Smooth muscle cell of the brain vasculature (primary cell): Measurements from ENCODE around the gene FOXN1.
"Not testable (repeated sequence)": the region's sequence is repeated elsewhere in the genome, so short reads cannot be mapped to it uniquely, and the experiment has no call there.

Experiments used
- DNase-seq: peaks from one replicate; pipeline ENCODE4 v3.0.0-alpha.2; 2012; ENCODE audit warnings: low read depth, low spot score

Gene FOXN1

DNA sequence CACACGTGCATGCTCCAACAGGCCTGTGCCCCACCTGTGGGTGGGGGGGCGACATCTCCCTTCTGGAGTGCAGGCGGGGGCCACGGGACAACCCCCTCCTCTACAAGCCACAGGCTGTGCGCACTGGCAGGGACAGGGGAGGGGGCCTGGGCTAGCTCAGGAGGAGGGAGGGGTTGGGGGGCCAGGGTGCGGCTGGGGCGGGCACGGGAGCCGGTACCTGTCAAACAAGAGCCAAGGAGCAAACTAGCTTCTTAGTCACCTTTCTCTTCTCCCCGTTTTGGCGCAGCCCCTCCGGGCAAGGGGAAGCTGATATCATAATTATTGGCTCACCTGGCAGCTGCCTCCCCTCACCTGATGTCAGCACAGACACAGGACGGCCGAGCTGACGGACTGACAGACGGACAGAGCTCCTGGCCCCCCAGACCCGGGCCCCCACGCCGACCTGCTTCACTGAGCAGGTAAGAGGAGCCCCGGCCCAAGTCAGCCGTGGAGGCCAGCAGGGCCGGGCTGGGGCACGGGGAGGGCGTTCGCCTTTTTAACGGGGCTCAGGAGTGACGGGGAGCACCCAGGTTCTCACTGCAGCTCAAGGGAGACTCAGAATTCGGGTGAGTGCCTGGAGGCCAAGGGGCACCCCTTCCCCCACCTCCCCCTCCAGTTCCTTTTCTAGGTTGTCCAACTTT is at the start of gene FOXN1:
Gene FOXN1 (plus strand): TSS at position 363 of the 680 bp plus-strand sequence. CDS start 17,622 bp downstream, outside the sequence.
- no peak for DNase-seq

GRCh38 chr17:28457890-28458289 is 48.3 kb upstream of the FOXN1 start:
- DNase-seq = no peak

DNA sequence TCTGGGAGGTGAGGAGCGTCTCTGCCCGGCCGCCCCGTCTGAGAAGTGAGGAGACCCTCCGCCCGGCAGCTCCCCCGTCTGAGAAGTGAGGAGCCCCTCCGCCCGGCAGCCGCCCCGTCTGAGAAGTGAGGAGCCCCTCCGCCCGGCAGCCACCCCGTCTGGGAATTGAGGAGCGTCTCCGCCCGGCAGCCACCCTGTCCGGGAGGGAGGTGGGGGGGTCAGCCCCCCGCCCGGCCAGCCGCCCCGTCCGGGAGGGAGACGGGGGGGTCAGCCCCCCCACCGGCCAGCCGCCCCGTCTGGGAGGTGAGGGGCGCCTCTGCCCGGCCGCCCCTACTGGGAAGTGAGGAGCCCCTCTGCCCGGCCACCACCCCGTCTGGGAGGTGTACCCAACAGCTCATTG is 47.3 kb upstream of the FOXN1 start:
- DNase-seq = not testable (repeated sequence)

GRCh38 chr17:28460901-28461300 is 45.2 kb upstream of the FOXN1 start:
- DNase-seq = no peak

DNA sequence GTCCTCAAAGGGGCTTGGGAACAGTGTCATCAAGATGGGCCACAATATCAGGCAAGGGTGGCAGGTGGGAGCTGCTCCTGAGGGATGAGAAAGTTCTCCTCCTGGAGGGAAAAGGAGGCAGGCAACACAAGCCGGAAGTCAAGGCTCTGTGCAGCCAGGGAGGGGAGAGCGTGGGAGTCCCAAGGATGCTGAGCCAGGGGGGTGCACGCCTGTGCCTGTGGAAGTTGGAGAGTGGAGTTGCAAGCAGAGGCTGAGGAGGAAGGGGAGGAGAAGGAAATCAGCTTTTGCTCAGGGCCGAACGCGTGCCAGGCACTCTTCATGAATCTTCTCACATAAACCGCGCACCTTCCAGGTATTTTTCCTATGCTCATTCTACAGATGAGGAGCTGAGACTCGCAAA is 40.1 kb upstream of the FOXN1 start:
- DNase-seq = no peak

- no peak for DNase-seq
Measured at GRCh38 chr17:28466521-28467048, 39.6 kb upstream of the FOXN1 start.

GRCh38 chr17:28467456-28468025 is 38.6 kb upstream of the FOXN1 start:
- no peak for DNase-seq

DNA sequence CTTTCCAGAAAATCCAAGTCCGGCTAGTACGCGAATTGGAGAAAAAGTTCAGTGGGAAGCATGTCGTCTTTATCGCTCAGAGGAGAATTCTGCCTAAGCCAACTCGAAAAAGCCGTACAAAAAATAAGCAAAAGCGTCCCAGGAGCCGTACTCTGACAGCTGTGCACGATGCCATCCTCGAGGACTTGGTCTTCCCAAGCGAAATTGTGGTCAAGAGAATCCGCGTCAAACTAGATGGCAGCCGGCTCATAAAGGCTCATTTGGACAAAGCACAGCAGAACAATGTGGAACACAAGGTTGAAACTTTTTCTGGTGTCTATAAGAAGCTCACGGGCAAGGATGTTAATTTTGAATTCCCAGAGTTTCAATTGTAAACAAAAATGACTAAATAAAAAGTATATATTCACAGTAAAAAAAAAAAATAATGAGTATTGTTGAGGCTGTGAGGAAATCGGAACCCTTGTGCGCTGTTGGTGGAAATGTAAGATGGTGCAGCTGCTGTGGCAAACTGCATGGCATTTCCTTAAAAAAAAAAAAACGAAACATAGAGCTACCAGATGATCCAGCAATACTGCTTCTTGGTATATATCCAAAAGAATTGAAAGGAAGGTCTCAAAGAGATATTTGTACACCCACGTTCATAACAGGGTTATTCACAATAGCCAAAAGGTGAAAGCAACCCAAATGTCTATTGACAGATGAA is 38.0 kb upstream of the FOXN1 start:
- DNase-seq = not testable (repeated sequence)

DNA sequence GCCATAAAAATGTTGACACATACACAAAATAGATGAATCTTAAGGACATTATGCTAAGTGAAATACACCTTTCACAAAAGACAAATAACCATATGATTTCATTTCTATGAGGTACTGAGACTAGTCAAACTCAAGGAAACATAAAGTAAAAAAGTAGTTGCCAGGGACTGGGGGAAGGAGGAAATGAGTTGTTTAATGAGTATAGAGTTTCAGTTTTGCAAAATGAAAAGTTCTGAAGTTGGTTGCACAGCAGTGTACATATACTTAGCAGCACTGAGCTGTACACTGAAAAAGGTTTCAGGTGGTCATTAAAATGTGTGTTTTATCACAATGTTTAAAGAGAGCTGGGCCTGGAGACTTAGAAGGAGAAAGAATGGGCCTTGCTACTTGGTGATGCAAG is 37.4 kb upstream of the FOXN1 start:
- no peak for DNase-seq

DNA sequence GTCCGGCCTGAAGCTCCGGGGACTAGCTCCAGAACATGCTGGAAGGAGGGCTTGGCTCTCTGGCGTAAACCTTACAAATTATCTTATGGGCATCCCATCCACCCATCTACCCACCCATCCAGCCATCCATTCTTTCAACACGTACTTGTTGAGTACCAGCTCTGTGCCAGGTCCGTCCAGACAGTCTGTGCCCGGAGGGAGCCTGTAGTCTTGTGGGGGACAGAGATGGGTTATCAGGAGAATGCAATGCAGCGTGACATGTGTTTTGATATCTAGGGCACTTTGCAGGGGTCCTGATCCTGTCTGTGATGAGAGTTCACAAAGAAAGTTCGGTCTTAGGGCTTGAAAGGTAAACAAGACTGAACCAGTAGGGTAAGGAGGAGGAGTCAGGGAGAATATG is 36.8 kb upstream of the FOXN1 start:
- no peak for DNase-seq

DNA sequence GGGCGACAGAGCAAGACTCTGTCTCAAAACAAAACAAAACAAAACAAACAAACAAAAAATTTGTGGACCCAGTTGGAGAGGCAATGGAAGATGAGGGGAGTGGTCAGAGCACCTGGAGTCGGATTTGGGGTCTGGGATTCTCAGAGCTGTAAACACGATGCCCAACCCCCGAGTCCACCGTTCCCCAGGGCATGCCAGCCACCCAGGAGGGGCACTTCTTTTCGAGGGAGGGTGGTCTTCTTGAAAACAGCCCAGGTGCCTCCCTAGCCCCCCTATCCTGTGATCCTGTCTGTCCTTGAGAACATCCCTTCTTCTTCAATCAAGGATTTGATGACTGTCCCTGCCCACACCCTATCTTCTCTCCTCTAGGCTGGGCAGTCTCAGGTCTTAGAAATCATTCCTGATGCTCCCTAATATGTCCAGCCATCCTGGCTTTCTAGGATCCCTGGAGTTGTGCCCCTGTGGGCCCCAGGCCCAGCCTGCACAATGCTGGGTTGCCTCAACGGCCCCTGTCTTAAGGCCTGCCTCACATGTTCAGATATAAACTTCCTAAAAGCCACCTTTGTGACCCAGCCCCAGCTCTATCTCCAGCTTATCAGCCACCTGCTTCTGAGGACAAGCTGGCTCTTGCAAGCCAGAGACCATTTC is 35.8 kb upstream of the FOXN1 start:
- no peak for DNase-seq

- no peak for DNase-seq
Measured at GRCh38 chr17:28470914-28471366, 35.2 kb upstream of the FOXN1 start.

DNA sequence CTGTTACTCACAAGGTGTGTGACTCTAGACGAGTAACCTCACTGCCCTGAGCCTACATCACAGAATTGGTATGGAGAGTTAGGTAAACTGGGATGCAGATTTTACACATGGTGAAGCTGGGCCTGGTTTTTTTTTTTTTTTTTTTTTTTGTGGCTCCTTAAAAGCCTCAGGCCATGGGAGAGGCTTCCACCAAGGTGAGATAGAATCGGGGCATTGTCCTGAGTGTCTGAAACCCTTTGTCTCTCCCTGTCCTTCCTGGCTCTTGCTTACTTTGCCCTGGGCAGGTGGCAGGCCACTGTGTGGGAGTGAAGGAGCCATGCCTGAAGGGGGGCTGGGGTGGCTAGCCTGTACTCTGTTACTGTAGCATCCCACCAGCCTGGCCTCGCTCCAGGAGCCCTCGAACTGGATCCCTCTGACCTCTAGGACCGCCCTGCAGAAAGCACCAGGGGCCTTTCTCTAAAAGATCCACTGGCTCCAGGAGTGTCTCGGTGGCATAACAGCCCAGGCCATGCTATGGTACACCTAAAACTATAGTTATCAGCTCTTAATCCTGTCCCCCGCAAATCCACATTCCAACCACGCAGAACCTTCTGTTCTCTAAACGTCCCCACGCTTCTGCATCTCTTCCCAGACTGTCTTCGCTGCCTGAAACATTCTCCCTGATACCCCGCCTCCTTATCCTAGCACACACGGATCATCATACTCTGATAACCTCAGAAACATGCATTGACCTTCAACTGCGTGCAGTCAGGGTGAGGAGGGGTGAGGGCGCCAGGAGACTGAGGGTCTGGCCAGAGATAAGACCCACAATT is 34.4 kb upstream of the FOXN1 start:
- DNase-seq = no peak

DNA sequence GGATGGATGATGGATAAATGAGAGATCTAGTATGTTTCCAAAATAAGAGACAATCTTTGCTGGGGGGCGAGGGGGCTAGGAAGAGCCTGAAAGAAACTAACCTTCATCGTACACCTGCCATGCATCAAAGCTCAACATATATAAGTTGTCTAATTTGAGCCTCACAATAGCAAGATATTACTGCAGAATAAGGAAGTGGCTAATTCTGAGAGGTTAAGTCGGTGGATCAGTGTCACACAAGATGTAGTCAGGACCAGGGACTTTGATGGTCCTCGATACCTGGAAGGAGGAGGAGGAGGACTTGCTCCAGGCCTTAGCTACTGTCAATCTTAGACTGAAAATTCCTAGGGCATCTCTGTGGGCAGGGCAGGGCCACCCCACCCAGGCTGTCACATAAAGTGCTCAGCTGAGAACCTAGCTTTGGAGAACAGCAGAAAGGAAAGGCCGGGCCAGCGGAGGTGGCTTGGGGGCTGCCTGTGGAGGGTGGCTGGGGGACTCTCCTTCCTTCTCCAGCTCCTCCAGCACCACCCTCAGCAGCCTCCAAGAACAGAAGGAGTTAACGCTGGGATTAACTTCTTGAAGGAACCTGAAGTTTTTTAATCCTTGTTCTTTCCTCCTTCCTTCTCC is 33.2 kb upstream of the FOXN1 start:
- no peak for DNase-seq

DNA sequence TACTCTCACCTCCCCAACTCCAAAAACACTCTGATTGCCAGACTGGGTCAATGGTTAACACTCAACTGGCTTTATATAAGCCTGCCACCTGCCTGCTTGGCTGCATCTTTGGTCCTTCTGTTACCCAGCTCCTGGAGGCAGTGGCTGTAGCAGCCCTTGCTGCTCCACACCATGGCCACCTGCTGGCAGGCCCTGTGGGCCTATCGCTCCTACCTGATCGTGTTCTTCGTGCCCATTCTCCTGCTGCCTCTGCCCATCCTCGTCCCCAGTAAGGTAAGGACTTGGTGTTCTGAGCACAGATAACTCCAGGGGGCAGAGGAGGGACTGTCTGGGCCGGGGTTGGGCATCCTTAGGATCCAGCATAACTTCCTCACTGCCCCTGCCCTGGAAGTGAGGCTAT is 32.6 kb upstream of the FOXN1 start, which contains the start of gene SLC13A2:
Gene SLC13A2 (plus strand): TSS at position 103 of the 400 bp plus-strand sequence. CDS start 69 bp downstream, at position 172.
- no peak for DNase-seq

- no peak for DNase-seq
Measured at GRCh38 chr17:28474111-28474531, 32.0 kb upstream of the FOXN1 start.

DNA sequence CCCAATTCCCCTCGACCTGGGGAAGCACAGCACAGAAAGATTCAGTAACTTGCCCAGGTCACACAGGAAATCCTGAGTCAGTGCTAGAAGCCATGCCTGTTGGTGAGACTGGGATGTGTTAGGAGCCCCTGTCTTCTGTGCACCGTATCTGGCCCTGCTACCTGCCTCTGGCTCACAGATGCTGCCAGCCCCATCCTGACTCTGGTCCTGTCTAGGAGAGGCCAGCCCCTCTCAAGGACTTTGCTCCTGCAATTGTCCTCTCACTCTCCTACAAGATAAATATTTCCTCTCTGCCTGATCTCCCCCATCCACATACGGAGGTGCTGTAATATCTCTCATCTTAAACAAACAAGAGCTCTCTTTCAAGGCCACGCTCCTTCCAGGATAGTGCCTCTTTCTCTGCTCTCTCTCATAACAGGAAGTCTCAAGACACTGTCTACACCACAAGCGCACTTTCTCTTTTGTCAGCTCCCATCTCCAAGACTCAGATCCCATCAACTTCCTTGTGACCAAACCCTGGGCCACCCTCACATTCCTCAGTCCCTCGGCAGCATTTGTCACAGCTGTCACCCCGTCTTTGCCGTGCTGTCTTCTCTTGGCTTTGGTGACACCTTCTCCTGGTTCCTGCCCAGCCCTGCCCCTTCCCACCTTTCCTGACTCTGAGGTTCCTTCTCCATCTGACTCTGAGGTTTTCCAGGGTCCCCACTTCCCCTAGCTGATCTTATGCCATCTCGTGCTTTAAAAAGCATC is 30.8 kb upstream of the FOXN1 start:
- DNase-seq = no peak

DNA sequence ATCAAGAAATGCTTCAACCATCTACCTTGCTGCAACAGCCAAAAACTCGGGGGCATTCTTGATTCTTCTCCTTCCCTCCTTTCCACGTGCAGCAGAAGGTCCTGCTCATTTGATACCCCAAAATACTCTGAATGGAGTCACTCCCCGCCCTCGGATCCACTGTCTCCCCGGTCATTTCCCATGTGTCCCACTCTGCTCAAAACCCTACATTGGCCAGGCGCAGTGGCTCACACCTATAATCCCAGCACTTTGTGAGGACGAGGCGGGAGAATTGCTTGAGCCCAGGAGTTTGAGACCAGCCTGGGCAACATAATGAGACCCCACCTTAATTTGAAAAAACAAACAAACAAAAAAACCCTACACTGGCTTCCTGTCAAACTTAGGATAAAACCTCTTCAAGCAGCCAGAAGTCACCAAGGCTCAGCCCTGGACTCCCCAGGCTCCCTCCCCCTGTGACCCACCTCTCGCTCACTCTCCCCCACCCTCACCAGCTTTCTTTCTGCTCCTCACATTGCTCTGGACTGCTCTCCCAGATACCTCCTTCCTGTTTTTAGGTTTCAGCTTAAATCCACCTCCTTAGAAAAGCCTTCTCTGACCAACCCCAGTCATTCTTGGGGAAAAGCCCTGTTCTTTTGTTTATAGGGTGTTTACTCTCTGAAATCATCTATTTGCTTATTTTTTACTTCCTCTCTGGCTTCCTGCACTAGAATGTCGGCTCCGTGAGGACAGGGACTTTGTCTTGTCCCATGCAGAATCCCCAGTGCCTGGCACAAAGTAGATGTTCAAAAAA is 29.9 kb upstream of the FOXN1 start:
- no peak for DNase-seq

GRCh38 chr17:28477928-28478327 is 28.2 kb upstream of the FOXN1 start:
- DNase-seq = no peak
